ENCODE results near the gene MSANTD2.

GRCh38 chr11:124840666-124841065 lies 40.5 kb upstream of the MSANTD2 start:
- TF ChIP-seq CTCF (IDR thresholded peaks at IDR 0.05) (no peak), POLR2A (IDR thresholded peaks at IDR 0.05) (no peak), EP300 (IDR thresholded peaks at IDR 0.05) (no peak)
